Measurements from ENCODE around the gene SNAI1.

DNA sequence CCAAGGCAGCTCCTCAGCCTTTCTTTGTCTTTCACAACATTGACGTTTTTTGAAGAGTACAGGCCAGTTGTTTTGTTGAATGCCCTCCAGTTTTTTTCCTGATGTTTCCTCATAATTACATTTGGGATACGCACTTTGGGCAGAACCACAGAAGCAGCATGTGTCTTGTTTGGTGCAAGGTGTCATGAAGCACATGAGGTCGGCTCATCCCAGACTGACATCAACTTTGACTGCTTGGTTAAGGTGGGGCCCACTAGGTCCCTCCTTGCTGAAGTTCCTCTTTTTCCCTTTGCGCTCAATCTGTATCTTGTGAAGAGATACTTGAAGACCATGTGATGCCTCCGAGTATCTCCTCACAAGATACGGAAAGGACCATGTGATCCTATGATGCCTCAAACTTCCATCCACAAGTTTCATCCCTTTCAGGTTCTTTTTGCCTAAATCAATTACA, 10.5 kb downstream of the SNAI1 start:
- TF ChIP-seq, protein P1, sequence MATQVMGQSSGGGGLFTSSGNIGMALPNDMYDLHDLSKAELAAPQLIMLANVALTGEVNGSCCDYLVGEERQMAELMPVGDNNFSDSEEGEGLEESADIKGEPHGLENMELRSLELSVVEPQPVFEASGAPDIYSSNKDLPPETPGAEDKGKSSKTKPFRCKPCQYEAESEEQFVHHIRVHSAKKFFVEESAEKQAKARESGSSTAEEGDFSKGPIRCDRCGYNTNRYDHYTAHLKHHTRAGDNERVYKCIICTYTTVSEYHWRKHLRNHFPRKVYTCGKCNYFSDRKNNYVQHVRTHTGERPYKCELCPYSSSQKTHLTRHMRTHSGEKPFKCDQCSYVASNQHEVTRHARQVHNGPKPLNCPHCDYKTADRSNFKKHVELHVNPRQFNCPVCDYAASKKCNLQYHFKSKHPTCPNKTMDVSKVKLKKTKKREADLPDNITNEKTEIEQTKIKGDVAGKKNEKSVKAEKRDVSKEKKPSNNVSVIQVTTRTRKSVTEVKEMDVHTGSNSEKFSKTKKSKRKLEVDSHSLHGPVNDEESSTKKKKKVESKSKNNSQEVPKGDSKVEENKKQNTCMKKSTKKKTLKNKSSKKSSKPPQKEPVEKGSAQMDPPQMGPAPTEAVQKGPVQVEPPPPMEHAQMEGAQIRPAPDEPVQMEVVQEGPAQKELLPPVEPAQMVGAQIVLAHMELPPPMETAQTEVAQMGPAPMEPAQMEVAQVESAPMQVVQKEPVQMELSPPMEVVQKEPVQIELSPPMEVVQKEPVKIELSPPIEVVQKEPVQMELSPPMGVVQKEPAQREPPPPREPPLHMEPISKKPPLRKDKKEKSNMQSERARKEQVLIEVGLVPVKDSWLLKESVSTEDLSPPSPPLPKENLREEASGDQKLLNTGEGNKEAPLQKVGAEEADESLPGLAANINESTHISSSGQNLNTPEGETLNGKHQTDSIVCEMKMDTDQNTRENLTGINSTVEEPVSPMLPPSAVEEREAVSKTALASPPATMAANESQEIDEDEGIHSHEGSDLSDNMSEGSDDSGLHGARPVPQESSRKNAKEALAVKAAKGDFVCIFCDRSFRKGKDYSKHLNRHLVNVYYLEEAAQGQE (IDR thresholded peaks at IDR 0.05; ENCODE audit: low read depth) = no peak
- TF ChIP-seq RAD21 (IDR thresholded peaks at IDR 0.05; ENCODE audit: low read depth) (no peak), ZBTB7A (IDR thresholded peaks at IDR 0.05; ENCODE audit: low read depth) (no peak), CEBPB (IDR thresholded peaks at IDR 0.05) (no peak), NFIC (IDR thresholded peaks at IDR 0.05) (no peak), EP300 (IDR thresholded peaks at IDR 0.05; ENCODE audit: borderline replicate concordance) (no peak)
